Tongue (tissue), 2 donors: ENCODE measurements around the gene INVS. TPM values are rescaled to one million over a fixed set of nuclear protein-coding genes. Genes with fewer than 3 reads are reported as not detected.
A peak's percentile ranks its signal among the peaks of the same experiment; 100 is the strongest.
"Not testable (repeated sequence)": the region's sequence is repeated elsewhere in the genome, so short reads cannot be mapped to it uniquely, and the experiment has no call there.

Experiments used
- DNase-seq: peaks from one replicate; pipeline ENCODE4 v3.0.0-alpha.2; 2015
- total RNA-seq: library from RNA; depleted of rRNA; stranded (reverse); fragments of >200 nt; gene quantifications from one replicate; pipeline ENCODE4 v1.2.3, GENCODE V29; 2014

The INVS gene, protein sequence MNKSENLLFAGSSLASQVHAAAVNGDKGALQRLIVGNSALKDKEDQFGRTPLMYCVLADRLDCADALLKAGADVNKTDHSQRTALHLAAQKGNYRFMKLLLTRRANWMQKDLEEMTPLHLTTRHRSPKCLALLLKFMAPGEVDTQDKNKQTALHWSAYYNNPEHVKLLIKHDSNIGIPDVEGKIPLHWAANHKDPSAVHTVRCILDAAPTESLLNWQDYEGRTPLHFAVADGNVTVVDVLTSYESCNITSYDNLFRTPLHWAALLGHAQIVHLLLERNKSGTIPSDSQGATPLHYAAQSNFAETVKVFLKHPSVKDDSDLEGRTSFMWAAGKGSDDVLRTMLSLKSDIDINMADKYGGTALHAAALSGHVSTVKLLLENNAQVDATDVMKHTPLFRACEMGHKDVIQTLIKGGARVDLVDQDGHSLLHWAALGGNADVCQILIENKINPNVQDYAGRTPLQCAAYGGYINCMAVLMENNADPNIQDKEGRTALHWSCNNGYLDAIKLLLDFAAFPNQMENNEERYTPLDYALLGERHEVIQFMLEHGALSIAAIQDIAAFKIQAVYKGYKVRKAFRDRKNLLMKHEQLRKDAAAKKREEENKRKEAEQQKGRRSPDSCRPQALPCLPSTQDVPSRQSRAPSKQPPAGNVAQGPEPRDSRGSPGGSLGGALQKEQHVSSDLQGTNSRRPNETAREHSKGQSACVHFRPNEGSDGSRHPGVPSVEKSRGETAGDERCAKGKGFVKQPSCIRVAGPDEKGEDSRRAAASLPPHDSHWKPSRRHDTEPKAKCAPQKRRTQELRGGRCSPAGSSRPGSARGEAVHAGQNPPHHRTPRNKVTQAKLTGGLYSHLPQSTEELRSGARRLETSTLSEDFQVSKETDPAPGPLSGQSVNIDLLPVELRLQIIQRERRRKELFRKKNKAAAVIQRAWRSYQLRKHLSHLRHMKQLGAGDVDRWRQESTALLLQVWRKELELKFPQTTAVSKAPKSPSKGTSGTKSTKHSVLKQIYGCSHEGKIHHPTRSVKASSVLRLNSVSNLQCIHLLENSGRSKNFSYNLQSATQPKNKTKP
- total RNA-seq = 33.7 TPM

DNA sequence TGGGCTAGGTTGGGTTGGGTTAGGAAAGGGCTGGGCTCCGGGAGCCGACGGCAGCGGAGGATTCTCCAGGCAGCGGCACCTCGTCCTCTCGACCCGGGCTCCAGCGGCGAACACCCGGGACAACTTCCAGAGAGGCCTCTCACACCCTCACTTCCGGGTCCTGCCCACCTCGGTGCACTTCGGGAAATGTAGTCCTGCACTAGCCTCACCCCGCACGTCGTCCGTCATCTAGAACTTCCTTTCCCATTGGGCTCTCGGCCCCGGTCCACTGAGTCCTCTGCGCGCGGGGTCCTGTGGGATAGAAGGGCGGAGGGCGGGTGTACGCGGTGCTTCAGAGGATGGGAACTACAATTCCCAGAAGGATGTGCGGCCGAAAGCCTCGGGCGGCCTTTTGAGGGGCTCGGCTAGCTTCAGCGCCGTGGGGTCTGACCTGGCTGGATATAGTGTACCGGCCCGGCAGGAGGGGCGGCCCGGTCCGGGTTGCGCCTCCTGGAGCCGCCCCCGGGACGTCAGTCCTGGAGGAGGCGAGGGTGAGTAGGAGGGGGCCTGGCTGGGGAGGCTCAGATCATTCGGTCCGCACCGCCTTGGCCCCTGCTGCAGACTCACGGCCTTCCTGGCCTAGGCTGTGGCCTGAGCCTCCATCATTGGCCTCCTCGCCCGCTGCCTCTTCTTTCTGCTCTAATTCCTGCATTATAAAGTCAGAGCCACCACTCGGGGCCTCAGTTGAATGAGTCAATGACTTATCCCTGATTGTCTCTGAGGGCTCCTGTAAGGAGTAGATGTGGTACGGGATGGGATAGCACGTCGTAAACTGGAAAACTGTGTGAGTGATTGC lies at the start of gene INVS, which contains the start of gene ERP44:
TSS of gene INVS (plus strand) at position 357 of the 835 bp plus-strand sequence. CDS start 5,279 bp downstream, outside the sequence.
TSS of gene ERP44 (minus strand) at position 114 of the 835 bp plus-strand sequence. CDS start 160 bp downstream, outside the sequence.
- peak; percentile 100 for DNase-seq

DNA sequence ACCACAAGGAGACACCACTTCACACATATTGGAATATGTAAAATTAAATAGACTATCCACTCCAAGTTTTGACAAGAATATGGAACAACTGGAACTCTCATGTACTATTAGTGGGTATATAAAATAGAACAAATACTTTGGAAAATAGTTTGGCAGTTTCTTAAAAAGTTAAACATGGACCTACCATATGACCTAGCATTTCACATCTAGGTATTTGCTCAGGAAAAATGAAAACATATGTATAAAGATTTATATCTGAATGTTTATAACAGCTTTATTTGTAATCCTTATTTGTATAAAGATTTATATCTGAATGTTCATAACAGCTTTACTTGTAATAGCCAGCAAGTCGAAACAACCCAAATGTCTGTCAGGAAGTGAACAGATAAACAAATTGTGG lies 49.5 kb upstream of the INVS start:
- no peak for DNase-seq

DNA sequence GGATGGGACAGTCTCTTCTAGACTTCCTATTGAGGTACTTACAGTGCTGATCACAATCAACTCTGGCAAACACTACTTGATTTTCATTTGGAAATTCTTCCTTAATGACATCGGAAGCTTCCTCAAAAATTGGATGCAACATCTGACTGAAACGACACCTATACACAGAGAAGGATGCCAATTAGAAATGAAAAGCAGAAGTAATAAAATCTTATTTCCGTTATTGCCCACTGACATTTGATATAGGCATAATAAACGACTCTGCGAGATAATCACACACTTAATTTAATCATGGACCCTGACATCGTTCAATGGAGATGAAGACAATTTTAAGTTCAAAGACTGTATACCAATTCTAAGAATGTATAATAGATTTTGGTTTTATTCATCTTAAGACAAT lies 46.7 kb upstream of the INVS start:
- no peak for DNase-seq

DNA sequence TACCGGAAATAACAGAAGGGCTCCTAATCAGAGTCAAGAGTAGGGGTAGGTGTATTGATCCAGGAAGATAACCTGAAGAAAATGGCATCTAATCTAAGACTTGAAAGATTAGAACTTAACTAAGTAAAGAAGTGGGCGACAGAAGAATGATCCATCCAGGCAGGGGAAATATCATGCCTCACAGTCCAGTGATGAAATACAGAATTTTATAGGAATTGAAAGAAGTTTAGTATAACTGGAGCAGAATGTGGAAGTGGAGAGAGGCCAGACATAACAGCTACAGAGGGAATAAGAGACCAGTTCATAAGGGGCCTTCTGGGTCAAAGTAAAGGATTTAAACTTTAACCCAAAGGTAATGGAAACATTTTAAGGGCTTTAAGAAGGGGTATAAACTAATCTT lies 42.5 kb upstream of the INVS start:
- no peak for DNase-seq

DNA sequence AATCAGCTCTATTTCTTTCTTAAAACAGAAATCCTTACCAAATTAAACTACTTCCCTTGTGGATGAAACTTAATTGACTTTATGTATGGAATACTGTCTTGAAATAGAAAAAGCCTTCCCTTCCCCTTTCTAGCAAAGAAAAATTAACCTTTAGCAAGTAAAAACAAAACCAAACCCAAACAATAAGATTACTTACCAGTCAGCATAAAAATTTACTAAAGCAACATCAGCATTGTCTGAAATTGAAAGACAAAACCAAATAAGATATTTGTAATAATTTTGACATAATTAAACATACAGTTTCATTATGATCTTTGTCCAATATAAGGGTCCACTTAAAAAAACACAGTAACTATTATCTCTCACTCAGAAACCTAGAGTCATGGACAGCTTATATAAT lies 41.4 kb upstream of the INVS start:
- DNase-seq = no peak

DNA sequence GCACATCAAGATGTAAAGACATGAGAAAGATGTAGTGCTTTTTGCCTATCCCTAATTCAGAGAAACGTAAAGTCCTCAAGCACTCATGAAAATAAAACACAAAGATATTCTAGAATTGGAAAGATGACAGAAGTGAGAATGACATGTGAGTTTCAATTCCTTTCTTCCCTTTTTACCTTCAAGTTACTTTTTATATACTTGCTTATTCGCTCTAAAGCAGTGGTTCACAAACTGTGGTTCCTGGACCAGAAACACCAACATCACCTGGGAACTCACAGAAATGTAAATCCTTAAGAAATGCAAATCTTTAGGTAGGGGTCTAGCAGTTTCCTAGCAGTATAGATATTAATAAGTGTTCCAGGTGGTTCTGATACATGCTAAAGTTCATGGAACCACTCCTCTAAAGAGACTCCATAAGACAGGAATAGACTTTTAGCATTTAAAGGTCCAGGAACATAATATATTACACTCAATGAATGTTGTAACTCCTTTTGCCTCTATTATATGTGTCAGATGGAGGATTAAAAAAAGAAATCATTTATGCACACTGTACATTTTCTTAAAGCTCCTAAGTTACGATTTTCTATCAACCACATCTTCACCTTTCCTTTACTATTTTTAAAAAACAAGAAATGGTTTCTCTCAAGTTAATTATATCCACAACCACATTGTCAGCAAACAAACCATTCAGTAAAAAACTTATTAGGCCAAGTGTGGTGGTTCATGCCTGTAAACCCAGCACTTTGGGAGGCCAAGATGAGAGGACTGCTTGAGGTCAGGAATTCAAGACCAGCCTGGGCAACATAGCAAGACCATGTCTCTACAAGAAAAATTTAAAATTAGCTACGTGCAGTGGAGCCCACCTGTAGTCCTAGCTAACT lies 40.1 kb upstream of the INVS start:
- DNase-seq = no peak

DNA sequence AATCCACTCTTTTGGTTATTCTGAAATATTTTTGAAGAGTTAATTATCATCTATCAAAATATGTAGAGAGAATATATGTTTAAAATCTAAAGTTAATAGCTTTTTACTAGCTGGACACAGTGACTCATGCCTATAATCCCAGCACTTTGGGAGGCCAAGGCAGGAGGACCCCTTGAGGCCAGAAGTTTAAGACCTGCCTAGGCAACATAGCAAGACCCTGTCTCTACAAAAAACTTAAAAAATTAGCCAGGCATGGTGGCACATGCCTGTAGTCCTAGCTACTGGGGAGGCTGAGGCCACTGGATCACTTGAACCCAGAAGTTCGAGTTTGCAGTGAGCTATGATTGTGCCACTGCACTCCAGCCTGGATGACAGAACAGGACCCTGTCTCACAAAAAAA lies 36.4 kb upstream of the INVS start:
- DNase-seq = not testable (repeated sequence)

DNA sequence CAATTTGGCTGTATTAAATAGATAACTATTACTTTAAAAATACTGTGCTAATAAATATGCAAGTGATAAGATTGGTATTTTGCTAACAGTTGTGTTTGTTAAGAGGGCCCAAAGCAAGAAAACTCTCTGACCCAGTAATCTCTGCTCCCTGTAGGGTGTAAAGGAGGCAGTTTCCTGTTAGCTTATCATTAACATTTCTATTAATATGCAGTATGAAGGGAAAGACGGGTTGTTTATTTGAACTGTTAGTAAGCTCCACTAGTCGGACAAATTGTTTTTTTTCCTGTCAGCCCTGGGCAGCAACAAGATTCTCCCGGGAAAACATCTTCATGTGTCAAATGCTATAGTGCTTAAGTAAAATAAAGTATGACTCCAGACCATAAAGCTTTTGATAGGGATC lies 35.9 kb upstream of the INVS start:
- no peak for DNase-seq

DNA sequence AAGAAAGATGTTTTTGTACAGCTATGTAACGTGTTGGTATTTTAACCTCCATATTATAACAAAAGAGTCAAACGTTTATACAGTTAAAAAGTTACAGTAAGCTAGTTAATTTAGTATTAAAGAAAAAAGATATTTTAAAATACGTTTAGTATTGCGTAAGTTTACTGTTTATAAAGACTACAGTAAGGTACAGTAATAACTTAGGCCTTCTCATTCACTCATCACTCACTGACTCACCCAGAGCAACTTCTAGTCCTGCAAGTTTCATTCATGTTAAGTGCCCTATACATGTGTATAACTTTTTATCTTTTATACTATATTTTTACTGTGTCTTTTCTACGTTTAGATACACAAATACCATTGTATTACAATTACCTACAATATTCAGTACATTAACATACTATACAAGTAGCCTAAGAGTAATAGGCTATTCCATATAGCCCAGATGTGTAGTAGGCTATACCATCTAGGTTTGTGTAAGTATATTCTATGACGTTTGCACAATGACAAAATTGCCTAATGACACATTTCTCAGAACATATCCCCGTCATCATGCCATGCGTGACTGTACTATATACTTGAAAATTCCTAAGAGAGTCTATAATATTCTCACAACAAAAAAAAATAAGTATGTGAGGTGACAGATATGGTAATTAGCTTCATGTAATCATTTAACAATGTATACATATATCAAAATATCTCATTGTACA lies 34.0 kb upstream of the INVS start:
- DNase-seq = peak; percentile 15

DNA sequence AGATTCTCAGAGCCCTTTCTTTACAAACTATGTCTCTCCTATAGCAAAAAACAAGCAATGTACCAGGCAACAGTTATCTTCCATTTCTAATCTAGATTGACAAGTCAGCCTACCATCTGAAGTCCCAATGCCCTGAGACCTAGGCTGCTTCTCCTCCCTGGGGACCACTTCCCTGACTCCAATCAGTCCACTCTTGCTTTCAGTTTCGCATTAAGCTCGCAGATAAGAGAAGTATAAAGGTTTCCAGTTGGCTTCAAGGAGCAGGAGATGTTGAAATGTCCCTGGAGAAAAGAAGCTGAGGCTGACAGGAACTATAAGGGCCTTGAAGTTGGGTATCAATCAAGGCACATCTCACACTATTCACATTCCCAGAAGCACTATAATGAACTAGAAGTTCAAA lies 32.5 kb upstream of the INVS start:
- DNase-seq = no peak

DNA sequence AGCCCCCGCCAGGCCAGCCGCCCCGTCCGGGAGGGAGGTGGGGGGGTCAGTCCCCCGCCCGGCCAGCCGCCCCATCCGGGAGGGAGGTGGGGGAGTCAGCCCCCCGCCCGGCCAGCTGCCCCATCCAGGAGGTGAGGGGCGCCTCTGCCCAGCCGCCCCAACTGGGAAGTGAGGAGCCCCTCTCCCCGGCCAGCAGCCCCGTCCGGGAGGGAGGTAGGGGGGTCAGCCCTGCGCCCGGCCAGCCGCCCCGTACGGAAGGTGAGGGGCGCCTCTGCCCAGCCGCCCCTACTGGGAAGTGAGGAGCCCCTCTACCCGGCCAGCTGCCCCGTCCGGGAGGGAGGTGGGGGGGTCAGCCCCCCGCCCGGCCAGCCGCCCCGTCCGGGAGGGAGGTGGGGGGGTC lies 31.1 kb upstream of the INVS start:
- not testable (repeated sequence) for DNase-seq

DNA sequence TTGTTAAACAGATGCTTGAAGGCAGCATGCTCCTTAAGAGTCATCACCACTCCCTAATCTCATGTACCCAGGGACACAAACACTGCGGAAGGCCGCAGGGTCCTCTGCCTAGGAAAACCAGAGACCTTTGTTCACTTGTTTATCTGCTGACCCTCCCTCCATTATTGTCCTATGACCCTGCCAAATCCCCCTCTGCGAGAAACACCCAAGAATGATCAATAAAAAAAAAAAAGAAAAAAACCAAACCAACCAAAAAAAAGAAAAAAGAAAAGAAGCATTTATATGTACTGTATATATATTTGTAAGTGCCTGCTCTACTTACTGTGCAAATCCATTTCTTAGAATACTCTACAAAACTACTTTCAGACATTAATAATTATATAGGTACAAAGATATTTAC lies 30.0 kb upstream of the INVS start:
- DNase-seq = not testable (repeated sequence)

DNA sequence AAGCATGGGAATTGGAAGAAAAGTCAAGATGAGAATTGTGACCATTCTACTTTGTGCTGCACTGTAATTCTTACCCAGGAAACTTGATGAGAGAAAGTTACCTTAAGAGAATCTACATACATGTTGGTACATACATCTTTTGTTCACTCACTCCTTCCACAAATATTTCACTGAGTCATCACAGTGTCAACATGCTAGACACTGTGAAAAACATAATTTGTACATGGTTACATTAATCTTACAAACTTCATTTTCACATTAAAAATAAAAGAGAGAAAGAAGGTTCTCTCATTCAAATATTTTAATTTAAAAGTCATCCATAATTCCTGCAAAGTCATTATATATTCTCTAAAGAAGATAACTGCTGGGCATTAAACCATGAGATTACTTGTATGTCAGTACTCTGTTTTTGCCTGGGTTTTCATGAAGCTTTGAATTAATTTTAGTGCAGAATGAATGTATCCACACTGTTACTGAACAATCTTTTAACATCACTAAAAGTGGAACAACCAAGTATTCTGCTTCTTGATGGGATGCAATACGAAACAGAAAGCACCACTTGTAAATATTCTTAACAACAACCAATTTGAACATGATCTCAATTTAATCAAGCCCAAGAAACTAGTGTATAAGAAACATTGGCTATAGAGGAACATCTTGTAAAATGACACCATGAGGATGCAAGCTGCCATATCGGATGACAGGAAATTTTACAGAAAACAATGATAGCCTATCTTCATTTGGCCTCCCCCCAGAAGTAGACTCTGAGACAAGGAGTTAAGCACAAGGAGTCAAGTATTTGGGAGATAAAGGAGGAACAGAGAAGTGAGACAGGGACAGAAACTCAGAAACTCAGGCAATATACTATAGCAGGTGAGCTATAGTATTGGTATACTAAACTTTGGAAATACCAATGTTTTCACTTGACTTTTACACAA lies 28.7 kb upstream of the INVS start:
- no peak for DNase-seq

DNA sequence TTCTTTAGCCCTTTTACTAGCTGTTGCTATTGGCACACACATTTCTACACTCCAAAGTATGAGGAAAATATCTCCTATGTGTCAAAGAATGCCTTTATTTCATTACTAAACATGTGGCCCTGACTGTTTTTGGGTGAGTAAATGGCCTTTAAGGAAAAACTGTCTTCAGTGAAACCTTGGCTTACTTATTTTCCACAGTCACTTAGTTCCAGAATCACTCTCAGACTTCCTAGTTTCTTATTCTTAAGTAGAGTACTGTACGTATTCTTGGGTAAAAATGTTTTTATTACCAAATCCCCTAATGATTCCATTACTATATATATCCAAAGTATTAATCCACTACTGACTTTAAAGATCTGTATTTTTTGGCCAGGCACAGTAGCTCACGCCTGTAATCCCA lies 27.8 kb upstream of the INVS start:
- no peak for DNase-seq

DNA sequence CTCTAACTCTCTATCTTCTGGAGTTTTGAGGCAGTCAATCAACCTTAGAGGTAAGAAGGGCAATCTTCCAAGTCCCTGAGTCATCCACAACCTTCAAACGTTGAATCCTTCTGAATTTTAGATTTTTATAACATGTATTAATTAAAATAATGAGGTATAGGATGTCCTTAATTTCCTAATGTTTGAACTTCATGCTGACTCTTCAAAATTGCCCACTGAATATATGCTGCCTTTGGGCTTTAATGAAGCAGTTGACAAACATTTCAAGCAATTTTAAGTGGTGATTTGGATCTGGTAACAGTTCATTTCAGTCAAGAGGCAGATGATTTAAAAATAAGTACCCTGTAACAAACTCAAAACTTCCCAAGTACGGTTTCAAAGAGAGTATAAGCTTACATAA lies 26.2 kb upstream of the INVS start:
- no peak for DNase-seq

DNA sequence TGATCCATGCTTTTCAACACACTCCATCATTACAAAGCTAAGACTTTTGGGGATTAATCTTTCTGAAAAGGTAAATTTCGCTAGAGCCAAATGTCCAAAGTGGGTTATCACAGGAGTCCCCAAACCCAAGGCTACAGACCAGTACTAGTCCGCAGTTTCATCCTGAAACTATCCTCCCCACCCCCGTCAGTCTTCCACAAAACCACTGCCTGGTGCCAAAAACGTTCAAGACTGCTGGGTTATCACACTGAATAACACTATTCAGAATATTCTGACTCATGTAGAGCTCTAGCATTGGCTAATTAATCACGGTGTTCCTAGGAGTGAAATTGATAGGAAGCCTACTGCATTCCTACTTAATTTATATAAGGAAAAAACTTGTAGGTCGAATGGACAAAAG lies 24.9 kb upstream of the INVS start:
- no peak for DNase-seq

DNA sequence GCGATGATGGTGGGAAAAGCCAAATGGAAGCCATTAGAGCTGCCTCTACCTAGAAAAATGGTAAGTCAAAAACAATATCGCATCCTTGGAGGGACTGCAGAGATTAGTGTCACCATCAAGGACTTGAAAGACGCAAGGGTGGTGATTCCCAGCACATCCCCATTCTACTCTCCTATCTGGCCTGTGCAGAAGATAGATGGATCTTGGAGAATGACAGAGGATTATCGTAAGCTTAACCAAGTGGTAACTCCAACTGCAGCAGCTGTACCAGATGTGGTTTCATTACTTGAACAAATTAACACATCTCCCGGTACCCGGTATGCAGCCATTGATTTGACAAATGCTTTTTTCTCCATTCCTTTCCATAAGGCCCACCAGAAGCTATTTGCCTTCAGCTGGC lies 24.1 kb upstream of the INVS start:
- DNase-seq = no peak

DNA sequence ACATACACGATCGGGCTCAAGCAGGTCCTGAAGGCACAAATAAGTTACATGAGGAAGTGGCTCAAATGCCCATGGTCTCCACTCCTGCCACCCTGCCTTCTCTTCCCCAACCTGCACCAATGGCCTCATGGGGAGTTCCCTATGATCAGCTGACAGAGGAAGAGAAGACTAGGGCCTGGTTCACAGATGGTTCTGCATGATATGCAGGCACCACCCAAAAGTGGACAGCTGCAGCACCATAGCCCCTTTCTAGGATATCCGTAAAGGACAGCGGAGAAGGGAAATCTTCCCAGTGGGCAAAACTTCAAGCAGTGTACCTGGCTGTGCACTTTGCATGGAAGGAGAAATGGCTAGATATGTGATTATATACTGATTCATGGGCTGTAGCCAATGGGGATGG lies 22.8 kb upstream of the INVS start:
- not testable (repeated sequence) for DNase-seq

DNA sequence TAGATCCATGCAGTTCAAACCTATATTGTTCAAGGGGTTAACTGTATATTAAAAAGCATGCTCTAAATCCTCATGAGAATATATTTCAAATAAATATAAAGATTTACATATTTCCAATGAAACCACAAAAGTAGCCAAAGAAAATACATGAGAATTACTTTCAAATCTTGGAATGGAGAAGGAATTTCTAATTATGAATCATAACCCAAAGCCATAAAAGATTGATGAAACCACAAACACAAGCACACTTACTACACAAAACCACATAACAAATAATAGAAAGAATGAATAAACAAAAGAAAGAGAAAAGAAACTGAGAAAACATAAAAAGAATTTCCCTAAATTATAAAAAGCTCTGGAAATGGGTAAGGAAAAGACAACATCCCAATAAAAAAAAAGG lies 16.3 kb upstream of the INVS start:
- no peak for DNase-seq
